22Rv1 (cell line): Measurements from ENCODE around the gene HLA-DQA1.

ENCODE experiments used
- ZFX ChIP-seq: fragments of 450-650 bp; IDR thresholded peaks from 2 replicates; pipeline ENCODE4 v1.6.1; 2017; ENCODE audit warnings: antibody characterized with exemption, borderline replicate concordance
- TF ChIP-seq, protein P1 (sequence below): fragments of 450-650 bp; IDR thresholded peaks from 2 replicates; pipeline ENCODE4 v1.5.1; 2017; ENCODE audit warnings: mild to moderate bottlenecking

DNA sequence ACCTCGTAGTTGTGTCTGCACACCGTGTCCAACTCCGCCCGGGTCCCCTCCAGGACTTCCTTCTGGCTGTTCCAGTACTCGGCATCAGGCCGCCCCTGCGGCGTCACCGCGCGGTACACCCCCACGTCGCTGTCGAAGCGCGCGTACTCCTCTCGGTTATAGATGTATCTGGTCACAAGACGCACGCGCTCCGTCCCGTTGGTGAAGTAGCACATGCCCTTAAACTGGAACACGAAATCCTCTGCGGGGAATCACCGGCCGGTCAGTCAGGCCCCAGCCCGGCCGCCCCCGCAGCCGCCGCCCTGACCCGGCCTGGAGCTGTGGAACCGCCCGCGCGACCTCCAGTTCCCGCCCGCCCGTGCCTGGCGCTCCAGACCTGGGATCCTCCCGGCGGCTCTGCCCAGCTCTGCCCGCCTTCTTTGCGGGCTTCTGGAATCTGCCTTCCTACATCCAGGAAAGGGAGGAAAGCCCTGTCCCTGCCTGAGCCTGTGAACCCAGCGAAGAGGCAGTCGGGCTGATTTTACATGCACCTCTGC lies 27.7 kb downstream of the HLA-DQA1 start:
- TF ChIP-seq, protein P1, sequence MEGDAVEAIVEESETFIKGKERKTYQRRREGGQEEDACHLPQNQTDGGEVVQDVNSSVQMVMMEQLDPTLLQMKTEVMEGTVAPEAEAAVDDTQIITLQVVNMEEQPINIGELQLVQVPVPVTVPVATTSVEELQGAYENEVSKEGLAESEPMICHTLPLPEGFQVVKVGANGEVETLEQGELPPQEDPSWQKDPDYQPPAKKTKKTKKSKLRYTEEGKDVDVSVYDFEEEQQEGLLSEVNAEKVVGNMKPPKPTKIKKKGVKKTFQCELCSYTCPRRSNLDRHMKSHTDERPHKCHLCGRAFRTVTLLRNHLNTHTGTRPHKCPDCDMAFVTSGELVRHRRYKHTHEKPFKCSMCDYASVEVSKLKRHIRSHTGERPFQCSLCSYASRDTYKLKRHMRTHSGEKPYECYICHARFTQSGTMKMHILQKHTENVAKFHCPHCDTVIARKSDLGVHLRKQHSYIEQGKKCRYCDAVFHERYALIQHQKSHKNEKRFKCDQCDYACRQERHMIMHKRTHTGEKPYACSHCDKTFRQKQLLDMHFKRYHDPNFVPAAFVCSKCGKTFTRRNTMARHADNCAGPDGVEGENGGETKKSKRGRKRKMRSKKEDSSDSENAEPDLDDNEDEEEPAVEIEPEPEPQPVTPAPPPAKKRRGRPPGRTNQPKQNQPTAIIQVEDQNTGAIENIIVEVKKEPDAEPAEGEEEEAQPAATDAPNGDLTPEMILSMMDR = no peak
- no peak for TF ChIP-seq ZFX
